HG03025 (cell line): Measurements from ENCODE around the gene HOXB5.

Source experiments
- ATAC-seq: cut with Tn5 transposase; IDR thresholded peaks from one replicate; pipeline ENCODE4 v1.9.1; 2021; ENCODE audit warnings: mild to moderate bottlenecking, moderate library complexity; ENCODE audit not compliant: unreplicated experiment, low FRiP score

HOXB5 gene

DNA sequence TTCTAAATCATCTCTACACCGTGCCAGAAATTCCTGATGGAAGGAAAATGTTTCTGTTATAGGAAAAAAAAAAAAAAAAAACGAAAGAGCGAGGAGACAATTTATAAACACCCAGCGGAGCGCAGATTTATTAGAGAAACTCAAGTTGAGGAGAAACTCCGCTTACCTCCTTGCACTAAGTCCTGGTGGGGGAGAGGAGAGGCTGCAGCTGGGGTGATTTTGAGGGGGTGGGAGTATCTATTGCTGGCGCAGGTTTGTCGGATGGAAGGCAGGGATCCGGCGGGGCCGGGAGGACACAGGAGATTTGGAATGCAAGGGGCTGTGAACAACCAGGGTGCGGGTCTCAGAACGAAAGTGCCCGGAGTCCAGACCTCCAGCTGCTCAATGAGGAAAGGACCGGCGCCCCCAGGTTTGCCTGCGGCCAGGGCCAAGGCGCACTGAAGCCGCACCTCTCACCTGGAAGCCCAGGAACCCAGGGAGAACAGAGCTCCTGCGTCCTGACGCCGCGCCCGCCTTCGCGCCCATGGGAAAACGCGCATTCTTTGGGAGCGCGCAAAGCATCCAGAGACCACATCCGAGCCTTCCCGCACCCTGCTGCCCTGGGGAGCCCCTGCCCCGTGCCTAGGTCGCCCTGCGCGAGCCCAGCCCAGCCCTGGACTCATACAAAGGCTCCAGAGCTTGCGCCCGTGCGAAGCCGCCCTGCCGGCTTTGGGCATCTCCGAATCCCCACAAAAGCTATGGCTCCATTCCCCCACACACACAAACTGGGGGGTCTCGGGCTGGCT lies 24.1 kb upstream of the HOXB5 start:
- no peak for ATAC-seq

DNA sequence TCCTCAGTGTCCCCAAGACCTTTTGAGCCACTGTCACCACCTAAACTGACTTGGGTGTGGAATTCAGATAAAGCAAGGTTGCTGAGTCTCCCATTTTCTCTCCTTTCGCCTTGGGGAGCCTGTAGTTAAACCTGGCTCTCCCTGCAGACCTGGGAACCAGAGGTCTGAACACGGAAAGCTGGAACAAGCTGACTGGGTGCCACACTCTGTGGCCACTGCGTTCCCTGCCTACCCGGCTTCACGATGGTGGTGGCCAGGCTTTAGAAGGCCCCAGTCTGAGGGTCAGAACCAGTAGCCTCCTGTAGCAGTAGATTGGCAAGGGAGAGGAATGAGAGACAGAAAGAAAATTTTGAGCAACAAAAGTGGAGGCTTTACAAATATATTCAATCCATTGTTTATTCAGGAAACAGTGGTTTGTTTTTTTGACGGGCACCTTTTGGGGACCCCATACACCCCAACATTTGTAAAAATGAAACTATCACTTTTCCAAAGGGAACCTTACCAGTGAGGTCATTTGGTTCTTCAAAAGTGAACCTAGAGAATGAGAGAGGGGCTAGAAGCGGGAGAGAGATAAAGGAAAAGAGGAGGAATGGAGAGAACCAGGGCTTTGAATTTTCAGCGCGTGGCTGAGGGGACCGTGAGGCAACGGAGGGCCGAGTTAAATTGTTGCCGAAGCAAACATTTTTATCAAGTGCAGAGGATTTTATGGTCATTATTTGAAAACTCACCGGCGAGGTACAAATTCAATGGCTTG lies 23.3 kb upstream of the HOXB5 start:
- ATAC-seq: no peak

DNA sequence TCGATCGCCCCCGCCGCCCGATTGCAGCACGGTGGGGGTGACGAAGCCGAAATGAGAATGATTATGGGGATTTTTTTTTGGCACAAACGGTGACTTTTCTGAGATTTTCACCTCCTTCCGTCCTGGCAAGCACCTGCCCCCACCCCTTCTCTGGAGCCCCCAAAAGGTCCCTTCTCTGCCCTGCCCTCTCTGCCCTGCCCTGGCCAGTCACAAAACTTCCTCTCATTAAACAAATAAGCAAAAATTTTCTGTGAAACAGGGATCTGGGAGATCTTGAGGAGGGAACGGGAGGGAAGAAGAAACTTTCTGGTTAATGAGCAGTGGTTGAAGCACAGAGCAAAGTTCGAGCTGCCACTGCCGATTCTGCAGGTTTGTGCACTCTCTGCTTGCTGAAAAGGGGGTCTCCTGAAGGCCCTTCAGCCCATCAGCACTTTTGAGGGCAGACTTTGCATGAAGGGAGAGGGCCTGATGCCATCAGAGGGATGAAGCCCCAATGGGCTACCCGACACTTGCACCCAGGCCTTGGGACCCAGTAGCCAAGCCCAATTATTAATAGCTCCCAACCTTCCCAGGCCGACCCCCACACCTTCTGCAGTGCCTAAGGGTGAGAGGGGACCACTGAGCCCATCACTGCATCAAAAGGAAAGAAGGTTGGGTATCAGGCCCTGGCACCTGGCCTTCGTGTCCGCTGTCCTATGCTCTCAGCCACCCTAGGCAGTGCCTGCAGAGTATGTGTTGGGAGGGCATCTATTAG lies 22.6 kb upstream of the HOXB5 start:
- ATAC-seq: no peak

DNA sequence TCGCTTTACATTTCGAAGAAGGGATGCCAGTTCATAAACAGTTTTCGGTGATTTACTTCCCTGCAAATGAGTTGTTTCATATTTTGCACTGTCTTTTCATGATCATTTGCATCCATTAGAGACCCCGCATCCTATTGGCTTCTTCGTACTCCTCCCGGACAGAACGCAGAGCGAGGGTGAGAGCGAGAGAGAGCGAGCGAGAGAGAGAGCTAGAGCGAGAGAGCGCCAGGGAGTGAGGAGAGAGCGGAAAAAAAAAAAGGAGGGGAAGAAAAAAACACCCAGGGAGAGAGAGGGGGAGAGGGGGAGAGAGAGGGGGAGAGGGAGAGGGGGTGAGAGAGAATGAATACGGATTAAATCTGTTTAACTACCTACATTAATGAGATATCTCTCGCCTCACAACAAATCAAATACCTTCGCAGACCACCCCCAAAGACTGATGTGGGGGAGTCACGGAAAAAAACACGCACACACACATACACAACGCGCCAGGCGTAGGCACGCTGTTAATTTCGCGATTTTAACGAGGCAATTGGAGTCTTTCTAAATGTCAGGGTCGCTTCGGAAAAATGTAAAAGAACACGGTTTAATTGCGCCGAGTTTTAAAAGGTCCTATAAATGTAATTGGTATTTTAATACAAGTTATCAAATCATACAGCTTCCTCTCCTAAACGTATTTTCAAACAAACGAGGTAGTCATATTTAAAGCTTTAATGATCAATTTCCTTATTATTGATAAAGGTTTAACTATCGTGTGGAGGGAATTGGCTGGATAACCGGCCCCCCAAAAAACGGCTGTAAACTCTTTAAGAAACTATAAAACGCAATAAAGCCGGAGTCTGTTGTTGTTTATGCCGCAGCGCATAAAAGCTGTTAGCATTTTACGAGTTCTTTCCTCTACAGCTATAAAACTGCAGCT lies 21.7 kb upstream of the HOXB5 start, which contains the start of gene HOXB8:
TSS of gene HOXB8 (minus strand) at position 246 of the 916 bp plus-strand sequence. CDS start 588 bp downstream, outside the sequence.
- no peak for ATAC-seq

DNA sequence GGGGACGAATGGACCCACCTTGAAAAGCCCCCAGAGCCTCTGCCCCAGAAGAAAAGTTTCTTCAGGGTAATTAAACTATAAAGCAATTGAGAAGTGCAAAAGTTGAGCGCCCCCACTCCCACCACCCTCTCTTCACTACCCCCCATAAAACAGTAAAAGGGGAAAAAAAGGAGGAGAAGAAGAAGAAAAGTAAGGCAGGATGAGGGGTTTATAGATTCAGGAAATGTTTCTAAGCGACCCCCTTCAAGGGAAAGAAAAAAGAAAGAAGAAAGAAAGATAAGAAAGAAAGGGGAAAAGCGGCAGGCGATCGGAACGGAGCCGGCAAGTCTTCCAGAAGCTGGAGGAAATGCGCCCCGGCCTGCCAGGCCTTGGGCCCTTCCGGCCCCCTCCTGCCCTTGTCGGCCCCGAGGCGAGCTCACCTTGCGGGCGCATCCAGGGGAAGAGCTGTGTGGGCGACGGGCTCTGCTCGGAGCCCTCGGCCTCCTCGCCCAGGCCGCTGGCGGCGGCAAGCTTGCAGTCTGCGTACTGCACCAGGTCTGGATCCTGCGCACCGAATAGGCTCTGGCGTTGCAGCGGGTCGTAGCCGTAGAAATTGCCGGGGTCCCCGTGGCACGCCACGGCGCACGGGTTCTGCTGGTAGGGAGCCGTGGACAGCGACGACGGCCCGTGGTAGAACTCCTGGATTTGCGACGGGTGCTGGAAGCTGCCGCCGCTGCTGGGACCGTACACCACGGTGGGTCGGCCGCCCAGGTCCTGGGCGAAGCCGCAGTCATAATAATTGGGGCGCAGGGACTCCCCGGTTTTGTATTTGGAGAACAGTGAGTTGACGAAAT lies 20.5 kb upstream of the HOXB5 start:
- no peak for ATAC-seq

DNA sequence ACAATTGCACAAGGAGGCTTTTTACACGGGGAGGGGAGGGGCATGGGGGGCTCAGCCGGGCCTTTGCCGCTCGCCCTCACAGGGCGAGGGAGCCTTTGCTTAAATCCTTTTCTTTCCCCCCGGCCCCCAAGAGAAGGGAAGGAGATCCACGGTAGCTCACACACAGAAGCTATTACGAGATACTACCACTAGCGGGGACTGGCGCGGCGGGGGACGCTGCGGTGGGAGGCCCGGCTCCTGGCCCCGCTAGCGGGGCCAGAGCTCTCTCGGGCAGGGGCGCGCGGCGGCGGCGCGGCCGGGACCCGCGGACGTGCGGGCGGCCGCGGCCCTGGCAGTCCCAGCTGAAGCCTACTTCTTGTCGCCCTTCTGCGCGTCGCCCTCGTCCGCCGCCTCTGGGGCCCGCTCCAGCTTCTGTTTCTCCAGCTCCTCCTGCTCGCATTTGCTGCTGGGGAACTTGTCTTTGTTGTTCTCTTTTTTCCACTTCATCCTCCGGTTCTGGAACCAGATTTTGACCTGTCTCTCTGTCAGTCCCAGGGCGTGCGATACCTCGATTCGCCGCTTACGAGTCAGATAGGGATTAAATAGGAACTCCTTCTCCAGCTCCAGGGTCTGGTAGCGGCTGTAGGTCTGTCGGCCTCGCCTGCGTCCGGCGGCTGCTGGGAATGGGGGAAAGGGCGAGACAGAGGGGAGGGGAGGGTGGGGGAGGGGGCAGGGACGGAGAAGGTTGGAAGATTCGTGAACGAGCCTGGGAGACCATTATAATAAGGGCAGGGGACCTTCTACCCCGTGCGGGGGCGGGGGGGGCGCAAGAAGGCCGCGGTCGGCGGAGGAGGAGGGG lies 19.5 kb upstream of the HOXB5 start:
- ATAC-seq: no peak

DNA sequence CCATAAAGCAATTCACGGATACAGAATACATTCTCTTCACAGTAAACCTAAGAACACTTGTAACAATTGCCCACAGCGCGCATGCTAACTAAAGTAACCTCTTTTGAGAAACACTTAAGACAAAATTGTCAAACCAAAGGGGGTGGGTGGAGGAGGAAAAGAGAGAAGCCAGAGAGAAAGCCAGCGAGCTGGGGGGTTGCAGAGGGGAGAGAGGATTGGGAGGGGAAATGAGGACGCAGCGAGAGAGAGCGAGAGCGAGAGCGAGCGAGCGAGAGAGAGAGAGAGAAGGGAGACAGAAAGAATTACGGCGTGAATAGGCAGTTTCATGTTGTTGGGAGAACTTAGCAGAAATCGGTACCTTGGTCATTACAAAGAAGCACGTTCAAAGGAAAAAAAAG lies 18.9 kb upstream of the HOXB5 start:
- no peak for ATAC-seq

DNA sequence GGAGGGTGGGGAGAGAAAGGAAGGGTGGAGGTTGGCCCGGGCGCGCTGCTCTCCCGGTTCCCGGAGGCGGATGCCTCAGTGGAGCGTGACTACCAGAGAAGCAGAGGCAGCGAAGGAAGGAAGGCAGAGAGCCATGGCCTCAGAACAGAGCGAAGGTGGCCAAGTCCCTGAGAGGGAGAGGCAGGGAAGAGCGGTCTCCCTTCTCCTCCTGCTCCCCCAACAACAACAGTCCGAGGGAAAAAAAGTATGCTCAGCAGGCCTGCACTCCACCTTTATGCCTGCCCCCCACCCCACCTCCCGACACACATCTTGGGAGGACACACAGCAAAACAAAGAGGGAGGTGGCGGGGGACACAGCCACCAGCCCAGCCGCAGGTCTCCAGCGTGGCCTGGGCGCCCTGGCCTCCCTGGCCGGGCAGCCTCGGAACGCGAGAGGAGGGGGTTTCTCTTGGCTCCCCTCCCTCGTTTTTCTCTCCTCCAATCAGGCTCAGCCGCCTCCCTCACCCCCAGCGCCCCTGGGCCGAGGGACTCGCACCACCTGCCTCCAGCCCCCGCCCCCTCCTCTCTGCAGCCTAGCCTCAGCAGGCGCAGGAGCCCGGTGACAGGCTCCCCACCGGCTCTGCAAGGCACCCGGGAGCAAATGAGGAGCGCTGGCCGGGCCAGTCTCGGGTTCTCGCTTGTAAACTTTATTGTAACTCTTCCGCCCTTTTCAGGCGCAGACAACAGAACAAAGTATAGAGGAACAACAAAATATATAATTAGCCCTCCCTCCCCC lies 18.3 kb upstream of the HOXB5 start:
- no peak for ATAC-seq

DNA sequence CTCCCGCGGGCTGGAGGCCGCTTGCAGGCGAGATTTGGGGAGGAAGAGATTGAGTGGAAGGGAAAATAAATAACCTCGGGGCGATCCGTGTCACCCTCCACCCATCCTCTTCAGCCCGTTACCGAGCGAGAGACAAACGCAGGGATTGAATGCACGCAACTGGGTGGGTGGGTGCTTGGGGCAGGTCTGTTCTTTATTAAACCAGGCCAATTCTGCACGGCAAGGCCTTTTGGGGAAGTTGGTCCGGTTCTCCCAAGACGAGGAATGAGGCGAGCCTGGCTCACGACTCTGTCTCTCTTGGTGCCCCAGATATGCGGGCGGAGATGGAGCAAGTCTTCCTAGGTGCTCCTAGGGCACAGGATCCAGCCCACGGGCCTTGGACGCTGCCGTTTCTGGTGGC lies 17.6 kb upstream of the HOXB5 start:
- ATAC-seq: no peak

DNA sequence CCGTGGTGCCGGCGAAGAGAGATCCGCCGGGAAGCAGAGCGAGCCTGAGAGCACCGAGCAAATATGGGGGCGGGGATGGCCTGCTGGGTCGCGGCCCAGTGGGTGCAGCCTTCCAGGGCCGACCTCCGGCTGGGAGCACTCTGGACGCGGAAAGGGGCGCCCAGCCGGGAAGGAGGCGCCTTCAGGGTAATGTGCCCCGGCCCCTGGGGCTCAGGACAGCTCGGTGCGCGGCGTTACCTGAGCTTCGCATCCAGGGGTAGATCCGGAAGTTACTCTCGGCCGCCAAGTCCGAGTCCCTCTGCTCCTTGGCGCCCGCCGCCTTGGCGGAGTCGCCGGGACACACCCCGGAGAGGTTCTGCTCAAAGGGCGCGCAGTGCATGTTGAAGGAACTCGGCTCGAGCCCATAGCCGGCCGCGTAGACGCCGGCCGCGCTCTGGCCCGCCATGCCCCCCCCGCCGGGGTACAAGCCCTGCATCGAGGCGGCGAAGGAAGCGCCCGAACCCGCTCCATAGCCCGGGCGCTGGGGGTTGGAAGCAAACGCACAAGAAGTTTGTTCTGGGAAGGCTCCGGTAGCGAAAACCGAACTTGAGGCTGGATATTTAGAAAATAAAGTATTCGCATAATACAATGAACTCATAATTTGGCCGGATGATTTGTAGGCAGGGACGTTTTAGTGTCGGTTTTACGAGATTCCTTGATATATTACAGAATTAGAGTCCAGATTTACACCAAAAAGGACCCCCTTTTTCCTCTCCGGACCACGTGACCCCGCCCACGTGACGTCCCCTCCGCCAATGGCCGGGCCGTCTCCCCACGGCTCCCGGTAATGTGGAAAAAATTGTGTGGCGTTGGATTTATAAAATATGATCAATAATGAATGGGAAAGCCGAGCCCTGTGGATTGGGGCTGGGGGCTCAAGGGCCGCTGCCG lies 17.0 kb upstream of the HOXB5 start, which contains the start of gene HOXB7:
TSS of gene HOXB7 (minus strand) at position 736 of the 930 bp plus-strand sequence. CDS start at position 637, 99 bp downstream.
- ATAC-seq: no peak

DNA sequence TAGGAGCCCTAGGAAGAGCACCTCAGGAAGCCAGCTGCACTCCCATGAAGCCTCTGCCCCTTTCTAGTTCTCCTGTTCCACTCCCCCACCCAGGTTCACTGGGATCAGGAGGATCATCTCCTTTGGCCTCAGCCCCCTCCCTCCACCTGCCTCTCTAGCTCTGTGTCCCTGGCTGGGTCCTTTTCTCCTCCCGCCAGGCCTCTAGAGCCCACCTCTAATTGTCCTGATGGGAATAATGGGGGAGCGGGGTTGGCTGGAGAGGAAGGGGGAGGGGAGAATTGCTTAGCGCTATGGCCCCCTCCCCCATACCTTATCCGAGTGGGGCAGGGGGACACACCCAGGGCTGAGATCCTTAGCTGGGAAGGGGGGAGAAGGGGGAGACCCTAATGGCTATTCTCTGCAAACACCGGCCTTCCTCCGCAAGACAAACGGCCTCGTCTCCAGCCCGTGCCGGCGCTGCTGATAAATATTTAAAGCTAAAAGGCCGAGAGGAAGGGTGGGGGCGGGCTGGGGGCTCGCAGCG lies 16.2 kb upstream of the HOXB5 start:
- ATAC-seq: no peak

DNA sequence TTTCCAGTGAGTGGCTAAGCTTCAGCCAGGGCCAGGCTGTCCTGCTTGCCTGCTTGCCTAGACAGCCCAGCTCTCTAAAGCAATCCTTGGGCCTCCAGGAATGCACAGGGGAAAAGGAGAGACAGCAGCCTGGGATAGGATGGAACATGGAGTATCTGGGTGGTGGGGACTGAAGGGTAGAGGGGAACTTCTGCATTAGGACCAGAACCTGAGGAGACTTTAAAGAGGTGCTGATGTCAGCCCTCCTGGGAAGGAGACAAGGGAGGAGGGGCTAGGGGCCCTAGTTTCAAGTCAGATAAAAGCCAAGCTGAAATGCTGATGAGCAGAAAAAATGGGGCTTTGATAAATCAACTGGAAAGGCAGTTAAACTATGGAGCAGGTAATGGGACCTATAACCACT lies 15.5 kb upstream of the HOXB5 start:
- no peak for ATAC-seq

DNA sequence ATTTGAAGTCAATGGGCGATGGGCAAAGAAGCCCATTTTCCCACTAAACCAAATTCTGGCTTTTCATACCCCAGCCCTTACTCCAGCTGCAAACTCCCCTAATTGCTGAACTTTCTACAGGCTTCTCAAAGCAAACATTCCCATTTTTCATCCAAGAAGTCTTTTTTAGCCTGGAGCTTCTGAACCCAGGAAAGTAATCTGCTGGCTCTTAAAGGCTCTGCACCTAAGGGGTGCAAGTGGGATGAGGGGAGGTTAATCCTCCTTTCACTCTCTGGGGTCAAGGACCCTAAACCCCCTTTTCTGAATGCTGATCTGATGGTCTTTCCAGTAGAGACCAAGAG lies 14.9 kb upstream of the HOXB5 start:
- no peak for ATAC-seq

DNA sequence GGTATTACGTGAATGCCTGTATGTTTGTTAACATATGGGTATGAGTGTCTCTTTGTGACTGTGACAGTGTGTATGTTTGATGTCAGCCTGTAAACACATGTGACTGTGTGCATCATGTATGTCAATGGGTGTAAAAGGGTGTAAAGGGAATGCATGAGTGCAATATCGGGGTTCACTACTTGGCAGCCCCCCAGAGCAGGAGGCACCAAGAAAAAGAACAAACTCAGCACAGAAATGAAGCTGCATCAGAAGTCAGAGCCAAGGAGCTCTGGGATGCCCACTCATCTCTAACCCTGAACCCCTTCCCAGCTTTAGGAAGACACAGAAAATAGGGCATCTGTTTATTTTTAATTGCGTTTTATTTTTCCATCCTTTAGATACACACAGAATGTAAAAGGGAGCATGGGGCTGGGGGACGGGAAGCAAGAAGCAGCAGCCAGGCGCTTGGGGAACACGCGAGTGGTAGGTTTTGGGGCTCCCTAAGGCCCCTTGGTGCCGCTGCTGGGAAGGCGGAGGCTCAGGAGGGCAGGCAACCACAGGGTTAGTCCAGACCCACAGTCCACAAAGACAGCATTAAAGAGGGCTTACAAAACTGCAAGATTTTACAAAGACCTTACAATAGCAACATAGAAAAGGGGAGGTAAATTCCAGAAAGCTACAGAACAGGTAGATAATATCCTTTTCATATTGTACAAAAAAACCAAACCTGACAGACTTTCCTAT lies 13.5 kb upstream of the HOXB5 start:
- ATAC-seq: no peak

DNA sequence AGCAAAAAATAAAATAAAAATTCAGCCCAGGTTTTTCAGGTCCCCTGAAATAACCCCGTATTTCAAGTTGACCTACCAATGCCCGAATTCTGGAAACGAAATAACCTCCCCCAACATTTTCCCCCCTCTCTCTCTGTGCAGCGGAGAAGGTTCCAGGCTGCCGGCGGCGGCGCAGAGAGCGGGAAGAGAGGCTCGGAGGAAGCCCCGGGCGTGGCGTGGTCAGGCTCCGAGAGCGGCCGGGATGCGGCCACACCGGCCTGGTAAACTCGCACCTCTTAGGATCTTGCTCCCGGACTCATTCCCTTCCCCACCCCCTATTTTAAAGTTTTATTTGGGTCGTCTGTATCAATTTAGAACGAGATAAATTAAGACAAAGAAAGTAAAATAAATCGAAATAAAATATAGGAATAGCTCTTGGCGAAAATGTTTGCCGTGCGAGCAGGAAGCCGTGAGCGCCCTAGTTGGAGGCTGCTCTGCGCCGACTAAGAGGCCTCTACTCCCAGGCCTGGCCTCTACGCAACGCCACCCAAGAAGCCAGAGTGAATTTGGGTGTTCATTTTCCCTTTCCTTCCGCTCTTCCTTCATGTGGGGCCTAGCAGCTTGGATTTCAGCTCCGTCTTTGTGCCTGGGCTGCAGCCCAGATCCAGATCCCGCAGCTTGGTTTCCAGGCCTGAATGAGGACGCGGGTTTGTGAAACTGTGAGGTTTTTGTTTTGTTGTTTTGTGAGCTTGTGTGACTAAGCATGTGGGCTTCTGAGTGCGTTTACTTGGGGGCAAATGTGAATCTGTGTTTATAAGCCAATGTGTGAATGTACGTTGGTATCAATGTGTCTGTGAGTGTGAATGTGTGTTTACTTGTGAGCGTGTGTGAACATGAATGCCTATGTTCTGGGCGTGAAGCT lies 12.7 kb upstream of the HOXB5 start:
- no peak for ATAC-seq
